Transverse colon (tissue), 4 donors: ENCODE measurements around the gene ABO. TPM values are rescaled to one million over a fixed set of nuclear protein-coding genes. Genes with fewer than 3 reads are reported as not detected.

Source experiments
- DNase-seq: peaks from one replicate; pipeline ENCODE4 v3.0.0-alpha.2; 2019
- H3K27ac ChIP-seq, 4 donors: fragments of 200-600 bp; sonication (generic); 2 replicates each; pipeline ENCODE4 v1.5.1; 2016 to 2018; ENCODE audit warnings: inconsistent platforms in 4 of 4
- H3K27me3 ChIP-seq: fragments of 200-600 bp; sonication (generic); 2 replicates; pipeline ENCODE4 v1.5.1; 2017; ENCODE audit warnings: inconsistent platforms
- H3K36me3 ChIP-seq, 4 donors: fragments of 200-600 bp; sonication (generic); 2 replicates each; pipeline ENCODE4 v1.5.1; 2017 to 2019; ENCODE audit warnings: inconsistent platforms in 4 of 4
- H3K4me1 ChIP-seq, 4 donors: fragments of 200-600 bp; sonication (generic); 2 replicates each; pipeline ENCODE4 v1.5.1; 2017 to 2020; ENCODE audit warnings: inconsistent platforms in 4 of 4
- H3K4me3 ChIP-seq, 4 donors: fragments of 200-600 bp; sonication (generic); 1 replicate in 1 of 4; 2 replicates in 3 of 4; pipeline versions ENCODE4 v1.5.1 to v1.6.1; 2017 to 2019; ENCODE audit warnings: inconsistent platforms in 4 of 4
- H3K9me3 ChIP-seq, 2 donors: fragments of 200-600 bp; sonication (generic); 2 replicates each; pipeline ENCODE4 v1.5.1; 2017 to 2019; ENCODE audit warnings: inconsistent platforms in 2 of 2
- CTCF ChIP-seq, 5 experiments: fragments of 200-600 bp in 3 of 5; fragments of 450-650 bp in 2 of 5; sonication (generic) in 3 of 5; IDR thresholded peaks; 1 replicate in 2 of 5; 2 replicates in 3 of 5; pipeline ENCODE4 v1.5.1; 2016 to 2017; ENCODE audit warnings: antibody characterized with exemption in 5 of 5, inconsistent platforms in 3 of 5, mild to moderate bottlenecking in 2 of 5, moderate library complexity in 1 of 5
- EP300 ChIP-seq: sonication (generic); formaldehyde crosslinking; IDR thresholded peaks from one replicate; pipeline ENCODE4 v1.6.1; 2017; ENCODE audit warnings: antibody characterized with exemption, low read depth
- POLR2A ChIP-seq: fragments of 450-650 bp; IDR thresholded peaks from one replicate; pipeline ENCODE4 v1.6.1; 2016; ENCODE audit warnings: antibody characterized with exemption, mild to moderate bottlenecking, moderate library complexity
- POLR2AphosphoS5 ChIP-seq, 3 donors: sonication (generic); formaldehyde crosslinking; IDR thresholded peaks; one replicate each; pipeline ENCODE4 v1.6.1; 2016; ENCODE audit warnings: antibody characterized with exemption in 3 of 3
- WGBS, 2 donors: methylation state at CpG; one replicate each; pipeline ENCODE4 v1.1.5; 2018; ENCODE audit warnings: low coverage in 1 of 2; 5-methylcytosine and 5-hydroxymethylcytosine counted together
- in situ Hi-C, 4 donors: fragments of 200-750 bp; cut with MboI; loops; one replicate each; pipeline versions ENCODE4 v1.15.0 to v1.15.1; 2017; ENCODE audit warnings: low sequenced_read_pairs in 3 of 4, low pct_ligation_motif_present in 1 of 4, low pct_unique_long_range_greater_than_20kb in 1 of 4
- intact Hi-C: fragments of 100-400 bp; cut with DNase I; formaldehyde crosslinking; loops from one replicate; pipeline ENCODE4 v1.15.1; 2023; ENCODE audit warnings: low total_unique reads
- total RNA-seq, 4 donors: library from RNA; depleted of rRNA; stranded (reverse); fragments of >200 nt; gene quantifications; one replicate each; pipeline ENCODE4 v1.1.0, GENCODE V29; 2016

Gene ABO
- total RNA-seq, 4 donors from 2014 or later: 77.4 to 199 (median 141) TPM

- H3K27ac ChIP-seq: no peak overlapping the region
- DNase-seq: no peak
- H3K4me3 ChIP-seq: no peak overlapping the region
- H3K27me3 ChIP-seq: no peaks in the 10 kb centered on the region
- TF ChIP-seq EP300: no peak
- no peak for TF ChIP-seq CTCF (IDR thresholded peaks at IDR 0.05)
- TF ChIP-seq POLR2A: no peak
- no peak for TF ChIP-seq POLR2AphosphoS5 (IDR thresholded peaks at IDR 0.05)
- intact Hi-C loops (no loop called here), in situ Hi-C loops (no loop called here)
- WGBS, 2 donors: 86 to 100% methylated on average over 2 to 18 of the region's 18 CpGs
- no peaks in the 10 kb centered on the region for H3K36me3 ChIP-seq
- no peaks in the 10 kb centered on the region for H3K4me1 ChIP-seq
- H3K9me3 ChIP-seq: no peaks in the 10 kb centered on the region
Measured at GRCh38 chr9:133261103-133261752, 13.8 kb downstream of the ABO start.

- Histone ChIP-seq H3K9me3 (no peaks in the 10 kb centered on the region), H3K4me1 (no peaks in the 10 kb centered on the region), H3K27me3 (no peaks in the 10 kb centered on the region), H3K4me3 (no peak overlapping the region), H3K36me3 (no peaks in the 10 kb centered on the region), H3K27ac (no peak overlapping the region)
- TF ChIP-seq CTCF (IDR thresholded peaks at IDR 0.05): no peak
- no peak for TF ChIP-seq POLR2AphosphoS5 (IDR thresholded peaks at IDR 0.05)
- in situ Hi-C loops (no loop called here), intact Hi-C loops (no loop called here)
- WGBS, 2 donors: 79 to 90% methylated on average over 5 to 9 of the region's 9 CpGs
- DNase-seq: no peak
Measured at GRCh38 chr9:133260334-133261102, 14.5 kb downstream of the ABO start.

GRCh38 chr9:133258061-133259015, 16.7 kb downstream of the ABO start:
- Histone ChIP-seq H3K9me3 (no peaks in the 10 kb centered on the region), H3K27me3 (no peaks in the 10 kb centered on the region), H3K27ac (no peak overlapping the region), H3K4me3 (no peak overlapping the region), H3K36me3 (no peaks in the 10 kb centered on the region), H3K4me1 (peaks cover 0 to 11% (median 2%) of the 10 kb centered on the region in 4 donors)
- DNase-seq: no peak
- in situ Hi-C loops: no loop called here
- intact Hi-C loops: no loop called here
- WGBS, 2 donors: 73 to 87% methylated on average over 3 to 21 of the region's 21 CpGs
- TF ChIP-seq EP300: no peak
- no peak for TF ChIP-seq POLR2A
- no peak for TF ChIP-seq POLR2AphosphoS5 (IDR thresholded peaks at IDR 0.05)
- no peak for TF ChIP-seq CTCF (IDR thresholded peaks at IDR 0.05)

- H3K36me3 ChIP-seq: no peaks in the 10 kb centered on the region
- H3K4me1 ChIP-seq: peaks cover 0 to 19% (median 10%) of the 10 kb centered on the region in 4 donors
- peak overlapping the region in 1 of 4 donors; percentile 43 for H3K27ac ChIP-seq
- no peak for DNase-seq
- H3K9me3 ChIP-seq: no peaks in the 10 kb centered on the region
- in situ Hi-C loops: no loop called here
- H3K4me3 ChIP-seq: no peak overlapping the region
- no peak for TF ChIP-seq POLR2AphosphoS5 (IDR thresholded peaks at IDR 0.05)
- TF ChIP-seq POLR2A: no peak
- no peak for TF ChIP-seq CTCF (IDR thresholded peaks at IDR 0.05)
- no peak for TF ChIP-seq EP300
- intact Hi-C loops: no loop called here
- WGBS, 2 donors: 64% methylated on average over 13 of the region's 13 CpGs; no CpG with 5 or more reads in 1 of the 2 donors
- no peaks in the 10 kb centered on the region for H3K27me3 ChIP-seq
Measured at GRCh38 chr9:133257465-133257956, 17.5 kb downstream of the ABO start.
